GM18502 (cell line): ENCODE measurements around the gene LHPP.

Experiments used
- ATAC-seq: cut with Tn5 transposase; IDR thresholded peaks from one replicate; pipeline ENCODE4 v1.9.1; 2021; ENCODE audit warnings: mild to moderate bottlenecking; ENCODE audit not compliant: unreplicated experiment, poor library complexity

The LHPP gene

GRCh38 chr10:124629415-124629814 lies 167.8 kb downstream of the LHPP start:
- ATAC-seq = no peak

- no peak for ATAC-seq
Measured at GRCh38 chr10:124629842-124630241, 168.2 kb downstream of the LHPP start.

GRCh38 chr10:124630551-124630950 lies 168.9 kb downstream of the LHPP start:
- no peak for ATAC-seq

- ATAC-seq = no peak
Measured at GRCh38 chr10:124632064-124632531, 170.5 kb downstream of the LHPP start.

- no peak for ATAC-seq
Measured at GRCh38 chr10:124632566-124632965, 170.9 kb downstream of the LHPP start.

GRCh38 chr10:124636271-124636995 lies 174.8 kb downstream of the LHPP start:
- ATAC-seq = no peak

GRCh38 chr10:124637091-124637700 lies 175.6 kb downstream of the LHPP start:
- no peak for ATAC-seq

GRCh38 chr10:124637746-124638145 lies 176.1 kb downstream of the LHPP start:
- ATAC-seq = no peak

- no peak for ATAC-seq
Measured at GRCh38 chr10:124639206-124639605, 177.6 kb downstream of the LHPP start.

GRCh38 chr10:124639646-124640045 lies 178.0 kb downstream of the LHPP start:
- no peak for ATAC-seq

- ATAC-seq = no peak
Measured at GRCh38 chr10:124640056-124640455, 178.4 kb downstream of the LHPP start.

GRCh38 chr10:124640538-124641231 lies 179.1 kb downstream of the LHPP start:
- peak; percentile 51 for ATAC-seq

GRCh38 chr10:124641282-124642087 lies 179.9 kb downstream of the LHPP start:
- peak; percentile 63 for ATAC-seq

GRCh38 chr10:124642088-124642710 lies 180.6 kb downstream of the LHPP start:
- no peak for ATAC-seq

- ATAC-seq = no peak
Measured at GRCh38 chr10:124643330-124644009, 181.8 kb downstream of the LHPP start.

GRCh38 chr10:124644236-124644635 lies 182.6 kb downstream of the LHPP start:
- no peak for ATAC-seq

GRCh38 chr10:124644771-124645415 lies 183.3 kb downstream of the LHPP start:
- ATAC-seq = no peak

- no peak for ATAC-seq
Measured at GRCh38 chr10:124645467-124646095, 184.0 kb downstream of the LHPP start.
